Fibroblast of lung (primary cell): ENCODE results near the gene EPB41. TPM values are rescaled to one million over a fixed set of nuclear protein-coding genes. Genes with fewer than 3 reads are reported as not detected.
A peak's percentile ranks its signal among the peaks of the same experiment; 100 is the strongest.

Experiments
- DNase-seq, 2 donors: peaks; one replicate each; pipeline versions ENCODE4 v3.0.0 to v3.0.0-alpha.2; 2010; ENCODE audit warnings: low read depth in 2 of 2
- H2AFZ ChIP-seq: 2 replicates; pipeline ENCODE4 v1.5.1; 2012; ENCODE audit warnings: low read length, control low read depth, inconsistent platforms
- H3K27ac ChIP-seq: 2 replicates; pipeline ENCODE4 v1.5.1; 2011; ENCODE audit warnings: low read length, control low read depth; ENCODE audit not compliant: insufficient read depth
- H3K27me3 ChIP-seq: 2 replicates; pipeline ENCODE4 v1.5.1; 2011; ENCODE audit warnings: mild to moderate bottlenecking, low read length; ENCODE audit not compliant: control insufficient read depth, insufficient read depth
- H3K36me3 ChIP-seq: 2 replicates; pipeline ENCODE4 v1.5.1; 2011; ENCODE audit warnings: low read length; ENCODE audit not compliant: control insufficient read depth, insufficient read depth
- H3K4me1 ChIP-seq: 2 replicates; pipeline ENCODE4 v1.5.1; 2011; ENCODE audit warnings: low read length; ENCODE audit not compliant: control insufficient read depth, insufficient read depth; ENCODE audit errors: extremely low read depth
- H3K4me2 ChIP-seq: 2 replicates; pipeline ENCODE4 v1.5.1; 2011; ENCODE audit warnings: low read length, control low read depth; ENCODE audit not compliant: insufficient read depth; ENCODE audit errors: extremely low read depth
- H3K4me3 ChIP-seq, 4 experiments: fragments of 200-600 bp in 1 of 4; sonication (generic) in 1 of 4; replicated peaks in 1 of 4; 2 replicates each; pipeline ENCODE4 v1.5.1; 2011 to 2016; ENCODE audit warnings: low read length in 4 of 4, low read depth in 3 of 4, mild to moderate bottlenecking in 3 of 4, control low read depth in 2 of 4, inconsistent platforms in 1 of 4, mixed read lengths in 1 of 4; ENCODE audit not compliant: insufficient read depth in 1 of 4; ENCODE audit errors: control extremely low read depth in 1 of 4
- H3K79me2 ChIP-seq: 2 replicates; pipeline ENCODE4 v1.5.1; 2012; ENCODE audit warnings: mild to moderate bottlenecking, low read length, inconsistent platforms; ENCODE audit not compliant: control insufficient read depth, insufficient read depth
- H3K9ac ChIP-seq: 2 replicates; pipeline ENCODE4 v1.5.1; 2011; ENCODE audit warnings: mild to moderate bottlenecking, low read length, control low read depth; ENCODE audit not compliant: insufficient read depth
- H3K9me3 ChIP-seq: 2 replicates; pipeline ENCODE4 v1.5.1; 2012; ENCODE audit warnings: low read depth, low read length; ENCODE audit not compliant: control insufficient read depth, insufficient read depth
- H4K20me1 ChIP-seq: 2 replicates; pipeline ENCODE4 v1.5.1; 2011; ENCODE audit warnings: low read length; ENCODE audit not compliant: control insufficient read depth, insufficient read depth; ENCODE audit errors: extremely low read depth
- CTCF ChIP-seq, 2 donors: IDR thresholded peaks in 1 of 2; conservative IDR thresholded peaks in 1 of 2; 1 replicate in 1 of 2; 2 replicates in 1 of 2; pipeline ENCODE4 v1.5.1; 2011 to 2012; ENCODE audit warnings: low read length in 2 of 2, control low read depth in 1 of 2, inconsistent platforms in 1 of 2, low read depth in 1 of 2, mild to moderate bottlenecking in 1 of 2
- EZH2 ChIP-seq: IDR thresholded peaks from 2 replicates; pipeline ENCODE4 v1.5.1; 2012; ENCODE audit warnings: low read length, control low read depth, mild to moderate bottlenecking; ENCODE audit errors: missing control alignments
- polyA plus RNA-seq, 2 donors: library from polyadenylated mRNA; depleted of rRNA in 1 of 2; stranded (reverse) in 1 of 2; unstranded in 1 of 2; fragments of >200 nt; gene quantifications; 2 replicates each; pipeline ENCODE4 v1.2.1, GENCODE V29; 2011 to 2012; ENCODE audit warnings: missing spikeins in 1 of 2
- total RNA-seq: library from RNA; depleted of rRNA; stranded (reverse); fragments of >200 nt; gene quantifications from 2 replicates; pipeline ENCODE4 v1.2.1, GENCODE V29; 2014

Gene EPB41
- total and polyA plus RNA-seq, 2 donors (not counting 1 experiment from before 2014, with no cell fraction given): 7.4 to 38.0 TPM

GRCh38 chr1:29122682-29123052 lies 208.3 kb downstream of the EPB41 start:
- Histone ChIP-seq H3K9ac (peak overlapping the region; percentile 90), H3K36me3 (peaks cover 7% of the 10 kb centered on the region), H3K79me2 (peaks cover 24% of the 10 kb centered on the region), H3K9me3 (no peaks in the 10 kb centered on the region), H4K20me1 (no peaks in the 10 kb centered on the region), H3K4me1 (peaks cover 9% of the 10 kb centered on the region), H2AFZ (no peak overlapping the region), H3K4me2 (peak overlapping the region; percentile 83), H3K4me3 (peak overlapping the region; percentile 57 to 77 (median 68)), H3K27ac (peak overlapping the region; percentile 79), H3K27me3 (no peaks in the 10 kb centered on the region)
- DNase-seq: peak; percentile 73 to 92
- TF ChIP-seq CTCF (conservative IDR thresholded peaks at IDR 0.05 in 1 of 2, IDR thresholded peaks at IDR 0.05 in 1 of 2; ENCODE audit: low read depth in 1 of 2, low read length in 2 of 2) (no peak), EZH2 (no peak)

- H3K4me3 ChIP-seq: peak overlapping the region; percentile 57 to 77 (median 68)
- H3K4me1 ChIP-seq: peaks cover 9% of the 10 kb centered on the region
- H3K9ac ChIP-seq: peak overlapping the region; percentile 90
- no peak for TF ChIP-seq EZH2
- TF ChIP-seq CTCF (conservative IDR thresholded peaks at IDR 0.05 in 1 of 2, IDR thresholded peaks at IDR 0.05 in 1 of 2; ENCODE audit: low read depth in 1 of 2, low read length in 2 of 2): no peak
- H3K9me3 ChIP-seq: no peaks in the 10 kb centered on the region
- no peaks in the 10 kb centered on the region for H3K27me3 ChIP-seq
- H3K27ac ChIP-seq: peak overlapping the region; percentile 79
- H4K20me1 ChIP-seq: no peaks in the 10 kb centered on the region
- peaks cover 7% of the 10 kb centered on the region for H3K36me3 ChIP-seq
- no peak overlapping the region for H2AFZ ChIP-seq
- H3K4me2 ChIP-seq: peak overlapping the region; percentile 83
- peak; percentile 49 to 58 for DNase-seq
- H3K79me2 ChIP-seq: peaks cover 24% of the 10 kb centered on the region
Measured at GRCh38 chr1:29123053-29123886, 208.9 kb downstream of the EPB41 start.

- H3K4me1 ChIP-seq: peaks cover 9% of the 10 kb centered on the region
- H3K27me3 ChIP-seq: no peaks in the 10 kb centered on the region
- peaks cover 24% of the 10 kb centered on the region for H3K79me2 ChIP-seq
- no peaks in the 10 kb centered on the region for H4K20me1 ChIP-seq
- peak within 1 kb of the TSS; percentile 83 for H3K4me2 ChIP-seq
- no peak for DNase-seq
- no peak for TF ChIP-seq EZH2
- TF ChIP-seq CTCF (conservative IDR thresholded peaks at IDR 0.05 in 1 of 2, IDR thresholded peaks at IDR 0.05 in 1 of 2; ENCODE audit: low read depth in 1 of 2, low read length in 2 of 2): no peak
- peak within 1 kb of the TSS; percentile 90 for H3K9ac ChIP-seq
- no peak within 1 kb of the TSS for H2AFZ ChIP-seq
- peaks cover 7% of the 10 kb centered on the region for H3K36me3 ChIP-seq
- H3K27ac ChIP-seq: peak within 1 kb of the TSS; percentile 81
- peak within 1 kb of the TSS; percentile 64 to 77 (median 70) for H3K4me3 ChIP-seq
- no peaks in the 10 kb centered on the region for H3K9me3 ChIP-seq
Measured at GRCh38 chr1:29123887-29124365, 209.6 kb downstream of the EPB41 start, which contains the start of gene TMEM200B. TSS of gene TMEM200B (minus strand) at chr1:29123903. CDS start at chr1:29121828, 2,075 bp downstream.
